GM12878 (cell line): ENCODE results near the gene PLS1. TPM values are rescaled to one million over a fixed set of nuclear protein-coding genes. Genes with fewer than 3 reads are reported as not detected.

Experiments used
- ATAC-seq: fragments of 200-7000 bp; cut with Tn5 transposase; 3 replicates; pipeline ENCODE4 v1.9.1; 2020; ENCODE audit warnings: mild to moderate bottlenecking, moderate library complexity
- BruUV-seq: library from RNA; stranded (reverse); fragments of 400-500 nt; replicated peaks from 2 replicates; lab custom pipeline; 2021; lab: Mats Ljungman, UMichigan
- CTCF ChIA-PET: fragments of 300-600 bp; sonication (Branson Sonifier 250); formaldehyde crosslinking; extraction: SDS; loops from one replicate; lab custom pipeline; 2021; ENCODE audit warnings: inconsistent platforms; lab: Yijun Ruan, JAX
- POLR2A ChIA-PET: fragments of 350-600 bp; formaldehyde crosslinking; extraction: SDS; loops from one replicate; lab custom pipeline; 2021; ENCODE audit warnings: inconsistent platforms; lab: Charles Lee
- RAD21 ChIA-PET: fragments of 300-600 bp; sonication (Branson Sonifier 250); formaldehyde crosslinking; loops from one replicate; lab custom pipeline; 2023; ENCODE audit warnings: antibody characterized with exemption; ENCODE audit not compliant: unreplicated experiment; lab: Charles Lee
- SMC1A ChIA-PET: fragments of 300-600 bp; sonication (Branson Sonifier 250); formaldehyde crosslinking; loops from one replicate; lab custom pipeline; 2023; ENCODE audit not compliant: unreplicated experiment, uncharacterized antibody; lab: Charles Lee
- DNase-seq: peaks from one replicate; pipeline ENCODE4 v3.0.0-alpha.2; 2011; ENCODE audit warnings: low read depth, low spot score
- FAIRE-seq: peaks from 3 replicates; lab custom pipeline; 2011; peaks lifted over from hg19 to GRCh38; lab: Jason Lieb, UNC
- H2AFZ ChIP-seq: 2 replicates; pipeline ENCODE4 v1.6.0; 2011; ENCODE audit warnings: low read depth, low read length, control low read depth; ENCODE audit not compliant: control insufficient read depth
- H3K27ac ChIP-seq: 2 replicates; pipeline ENCODE4 v1.5.1; 2011; ENCODE audit warnings: control low read depth; ENCODE audit not compliant: control insufficient read depth, insufficient read depth
- H3K27me3 ChIP-seq, 2 experiments: replicated peaks in 1 of 2; 2 replicates each; pipeline versions ENCODE4 v1.6.0 to v1.6.1; 2011; ENCODE audit warnings: low read length in 1 of 2; ENCODE audit not compliant: control insufficient read depth in 2 of 2, insufficient read depth in 2 of 2
- H3K36me3 ChIP-seq, 2 experiments: 2 replicates each; pipeline ENCODE4 v1.5.1; 2011; ENCODE audit warnings: low read length in 1 of 2; ENCODE audit not compliant: control insufficient read depth in 2 of 2, insufficient read depth in 2 of 2
- H3K4me1 ChIP-seq: 2 replicates; pipeline ENCODE4 v1.6.1; 2011; ENCODE audit warnings: mild to moderate bottlenecking, low read length, moderate library complexity, mixed read lengths; ENCODE audit not compliant: control insufficient read depth, insufficient read depth
- H3K4me2 ChIP-seq: 2 replicates; pipeline ENCODE4 v1.6.0; 2011; ENCODE audit warnings: control low read depth; ENCODE audit not compliant: control insufficient read depth, insufficient read depth
- H3K4me3 ChIP-seq: fragments of 200-600 bp; sonication (generic); 2 replicates; pipeline ENCODE4 v1.5.1; 2016
- H3K79me2 ChIP-seq: 2 replicates; pipeline ENCODE4 v1.6.0; 2011; ENCODE audit warnings: low read length; ENCODE audit not compliant: control insufficient read depth, insufficient read depth
- H3K9ac ChIP-seq: 2 replicates; pipeline ENCODE4 v1.8.0; 2011; ENCODE audit warnings: low read length, control low read depth, mixed read lengths; ENCODE audit not compliant: control insufficient read depth, insufficient read depth
- H3K9me3 ChIP-seq: replicated peaks from 3 replicates; pipeline ENCODE4 v1.5.1; 2011; ENCODE audit warnings: mild to moderate bottlenecking, low read length; ENCODE audit not compliant: control insufficient read depth, insufficient read depth
- H4K20me1 ChIP-seq: 2 replicates; pipeline ENCODE4 v1.6.0; 2011; ENCODE audit not compliant: control insufficient read depth, insufficient read depth
- ASH2L ChIP-seq: fragments of 300-600, 200-600 bp; sonication (generic); IDR thresholded peaks from 2 replicates; pipeline ENCODE4 v1.6.1; 2017; ENCODE audit warnings: low read depth, mild to moderate bottlenecking, borderline replicate concordance
- BRCA1 ChIP-seq: IDR thresholded peaks from 2 replicates; pipeline ENCODE4 v1.6.1; 2011; ENCODE audit warnings: low read depth, low read length, improper control_type of control experiment
- CREB1 ChIP-seq: IDR thresholded peaks from 2 replicates; pipeline ENCODE4 v1.6.1; 2012; ENCODE audit warnings: low read depth, mild to moderate bottlenecking, inconsistent platforms
- CREM ChIP-seq: IDR thresholded peaks from 2 replicates; pipeline ENCODE4 v1.6.1; 2014; ENCODE audit warnings: antibody characterized with exemption, low read depth
- CUX1 ChIP-seq: IDR thresholded peaks from 2 replicates; pipeline ENCODE4 v1.6.1; 2012; ENCODE audit warnings: improper control_type of control experiment, low read depth, low read length; ENCODE audit not compliant: insufficient replicate concordance
- EED ChIP-seq: sonication (generic); IDR thresholded peaks from 2 replicates; pipeline ENCODE4 v1.6.1; 2016; ENCODE audit warnings: antibody characterized with exemption, low read depth
- JUND ChIP-seq: IDR thresholded peaks from 2 replicates; pipeline ENCODE4 v1.6.1; 2012; ENCODE audit warnings: low read depth, mild to moderate bottlenecking, low read length, improper control_type of control experiment, moderate library complexity
- PBX3 ChIP-seq: IDR thresholded peaks from 2 replicates; pipeline ENCODE4 v1.6.1; 2011; ENCODE audit warnings: mild to moderate bottlenecking, low read depth, low read length, moderate library complexity; ENCODE audit not compliant: insufficient replicate concordance
- PKNOX1 ChIP-seq: fragments of 450-650 bp; IDR thresholded peaks from 2 replicates; pipeline ENCODE4 v1.6.1; 2016; ENCODE audit warnings: mild to moderate bottlenecking
- PML ChIP-seq: IDR thresholded peaks from 2 replicates; pipeline ENCODE4 v1.6.1; 2012; ENCODE audit warnings: low read length, inconsistent platforms
- POLR2AphosphoS5 ChIP-seq: IDR thresholded peaks from 2 replicates; pipeline ENCODE4 v1.6.1; 2011; ENCODE audit warnings: mild to moderate bottlenecking, low read length, inconsistent platforms
- RUNX3 ChIP-seq: IDR thresholded peaks from 2 replicates; pipeline ENCODE4 v1.6.1; 2012; ENCODE audit warnings: low read length, inconsistent platforms
- SUZ12 ChIP-seq: fragments of 200-600 bp; sonication (generic); IDR thresholded peaks from one replicate; pipeline ENCODE4 v1.6.1; 2018; ENCODE audit warnings: antibody characterized with exemption, mild to moderate bottlenecking; ENCODE audit not compliant: unreplicated experiment
- WRNIP1 ChIP-seq: IDR thresholded peaks from 2 replicates; pipeline ENCODE4 v1.6.1; 2011; ENCODE audit warnings: low read depth, low read length, improper control_type of control experiment, borderline replicate concordance
- ZNF274 ChIP-seq: IDR thresholded peaks from one replicate; pipeline ENCODE4 v1.8.0; 2011; ENCODE audit not compliant: insufficient read length, insufficient read depth
- ZSCAN29 ChIP-seq: fragments of 450-650 bp; IDR thresholded peaks from 2 replicates; pipeline ENCODE4 v1.6.1; 2017; ENCODE audit warnings: mild to moderate bottlenecking, moderate library complexity
- WGBS: methylation state at CpG from one replicate; pipeline ENCODE4 v1.1.6; 2016; ENCODE audit warnings: low lambda C conversion rate; ENCODE audit not compliant: insufficient replicate concordance, insufficient coverage; ENCODE audit errors: missing lambda C conversion rate; 5-methylcytosine and 5-hydroxymethylcytosine counted together
- in situ Hi-C: fragments of 300-500 bp; cut with MboI; formaldehyde crosslinking; loops from 9 replicates; pipeline ENCODE4 v1.14.3; 2018; ENCODE audit warnings: mixed read lengths
- intact Hi-C: fragments of 100-400 bp; cut with micrococcal nuclease; formaldehyde crosslinking; loops from one replicate; pipeline ENCODE4 v1.14.2; 2022; ENCODE audit not compliant: unreplicated experiment
- polyA plus RNA-seq, 11 experiments: library from polyadenylated mRNA; depleted of rRNA in 4 of 11; unstranded in 6 of 11; stranded (reverse) in 5 of 11; fragments of >200 nt; fragmentation: Nextera tagmentation in 4 of 11; fragmentation: Illumina TruSeq in 1 of 11; extraction: Ambion mirVana in 4 of 11; extraction: Trizol in 1 of 11; gene quantifications; 1 replicate in 1 of 11; 2 replicates in 10 of 11; pipeline versions ENCODE4 v1.2.1 to v1.2.3, GENCODE V29; 2011 to 2016; ENCODE audit warnings: inconsistent platforms in 2 of 11, missing spikeins in 2 of 11, low read depth in 1 of 11
- total RNA-seq, 4 experiments: library from RNA; depleted of rRNA in 3 of 4; stranded (reverse); fragments of >200 nt in 3 of 4; fragmentation: Illumina TruSeq in 1 of 4; extraction: Trizol in 1 of 4; gene quantifications; 2 replicates each; pipeline versions ENCODE4 v1.2.1 to v1.2.3, GENCODE V29; 2013 to 2021
- TF ChIP-seq, protein P1 (sequence below): fragments of 450-650 bp; IDR thresholded peaks from 2 replicates; pipeline ENCODE4 v1.6.1; 2018; ENCODE audit warnings: borderline replicate concordance, mild to moderate bottlenecking; ENCODE audit not compliant: partially characterized antibody

The PLS1 gene
- total and polyA plus RNA-seq, 10 of the 15 experiments (the other 5 are each of a cell fraction or from before 2014, with no cell fraction given) = 0.59 to 11.7 (median 1.7) TPM

- intact Hi-C loops (no loop called here), in situ Hi-C loops (no loop called here)
- FAIRE-seq (no peak), ATAC-seq (no peak), DNase-seq (no peak)
- no peak overlapping the region for H3K9ac ChIP-seq
- no peak overlapping the region for H2AFZ ChIP-seq
- ChIA-PET POLR2A (no interaction called here), SMC1A (no interaction called here), CTCF (no interaction called here), RAD21 (no interaction called here)
- H3K36me3 ChIP-seq = no peaks in the 10 kb centered on the region
- H3K27ac ChIP-seq = no peak overlapping the region
- no peak overlapping the region for H3K4me2 ChIP-seq
- no peaks in the 10 kb centered on the region for H3K79me2 ChIP-seq
- 0% methylated on average over 5 of the region's 5 CpGs for WGBS
- no peaks in the 10 kb centered on the region for H3K4me1 ChIP-seq
- H3K27me3 ChIP-seq = no peaks in the 10 kb centered on the region
- H3K4me3 ChIP-seq = no peak overlapping the region
- H3K9me3 ChIP-seq = no peaks in the 10 kb centered on the region
- no TSS peak for BruUV-seq
- no peaks in the 10 kb centered on the region for H4K20me1 ChIP-seq
- TF ChIP-seq PKNOX1 (no peak), WRNIP1 (no peak), ZNF274 (no peak), EED (no peak), POLR2AphosphoS5 (no peak), PBX3 (no peak), ZSCAN29 (no peak), RUNX3 (no peak), CREB1 (no peak), ASH2L (no peak), BRCA1 (no peak), CREM (no peak), CUX1 (no peak), PML (no peak), SUZ12 (no peak), JUND (no peak)
- TF ChIP-seq, protein P1, sequence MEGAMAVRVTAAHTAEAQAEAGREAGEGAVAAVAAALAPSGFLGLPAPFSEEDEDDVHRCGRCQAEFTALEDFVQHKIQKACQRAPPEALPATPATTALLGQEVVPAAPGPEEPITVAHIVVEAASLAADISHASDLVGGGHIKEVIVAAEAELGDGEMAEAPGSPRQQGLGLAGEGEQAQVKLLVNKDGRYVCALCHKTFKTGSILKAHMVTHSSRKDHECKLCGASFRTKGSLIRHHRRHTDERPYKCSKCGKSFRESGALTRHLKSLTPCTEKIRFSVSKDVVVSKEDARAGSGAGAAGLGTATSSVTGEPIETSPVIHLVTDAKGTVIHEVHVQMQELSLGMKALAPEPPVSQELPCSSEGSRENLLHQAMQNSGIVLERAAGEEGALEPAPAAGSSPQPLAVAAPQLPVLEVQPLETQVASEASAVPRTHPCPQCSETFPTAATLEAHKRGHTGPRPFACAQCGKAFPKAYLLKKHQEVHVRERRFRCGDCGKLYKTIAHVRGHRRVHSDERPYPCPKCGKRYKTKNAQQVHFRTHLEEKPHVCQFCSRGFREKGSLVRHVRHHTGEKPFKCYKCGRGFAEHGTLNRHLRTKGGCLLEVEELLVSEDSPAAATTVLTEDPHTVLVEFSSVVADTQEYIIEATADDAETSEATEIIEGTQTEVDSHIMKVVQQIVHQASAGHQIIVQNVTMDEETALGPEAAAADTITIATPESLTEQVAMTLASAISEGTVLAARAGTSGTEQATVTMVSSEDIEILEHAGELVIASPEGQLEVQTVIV = no peak
These were observed 36.9 kb downstream of the PLS1 start for GRCh38 chr3:142633073-142633472.
